H9 (cell line): ENCODE data around the gene GHR. TPM values are rescaled to one million over a fixed set of nuclear protein-coding genes. Genes with fewer than 3 reads are reported as not detected.

ENCODE experiments used
- DNase-seq: peaks from one replicate; pipeline ENCODE4 v3.0.0-alpha.2; 2017
- H2AFZ ChIP-seq: one replicate; pipeline ENCODE4 v1.6.1; 2013; ENCODE audit warnings: mild to moderate bottlenecking, low read length, control low read depth, moderate library complexity
- H2AK5ac ChIP-seq: 2 replicates; pipeline ENCODE4 v1.6.1; 2013; ENCODE audit warnings: low read length, control low read depth, mixed read lengths; ENCODE audit not compliant: insufficient read length
- H2BK120ac ChIP-seq: one replicate; pipeline ENCODE4 v1.6.1; 2013; ENCODE audit warnings: low read depth, mild to moderate bottlenecking, low read length, control low read depth, inconsistent platforms; ENCODE audit not compliant: poor library complexity, severe bottlenecking
- H2BK12ac ChIP-seq: 2 replicates; pipeline ENCODE4 v1.6.1; 2013; ENCODE audit warnings: low read length, control low read depth, mixed read lengths, low read depth; ENCODE audit not compliant: insufficient read length
- H2BK15ac ChIP-seq: 2 replicates; pipeline ENCODE4 v1.6.1; 2013; ENCODE audit warnings: low read depth, low read length, control low read depth
- H2BK20ac ChIP-seq: one replicate; pipeline ENCODE4 v1.6.1; 2013; ENCODE audit warnings: low read depth, mild to moderate bottlenecking, low read length, control low read depth, inconsistent platforms; ENCODE audit not compliant: poor library complexity, severe bottlenecking
- H2BK5ac ChIP-seq: 2 replicates; pipeline ENCODE4 v1.6.1; 2013; ENCODE audit warnings: low read length, control low read depth, mixed read lengths; ENCODE audit not compliant: insufficient read length
- H3K14ac ChIP-seq: 2 replicates; pipeline ENCODE4 v1.6.1; 2013; ENCODE audit warnings: low read length, control low read depth; ENCODE audit not compliant: insufficient read depth
- H3K18ac ChIP-seq: 2 replicates; pipeline ENCODE4 v1.6.1; 2013; ENCODE audit warnings: low read depth, mild to moderate bottlenecking, mixed read lengths, low read length, control low read depth; ENCODE audit not compliant: insufficient read length
- H3K23ac ChIP-seq: 2 replicates; pipeline ENCODE4 v1.6.1; 2013; ENCODE audit warnings: low read length, control low read depth, mixed read lengths, low read depth; ENCODE audit not compliant: insufficient read length
- H3K23me2 ChIP-seq: 2 replicates; pipeline ENCODE4 v1.6.1; 2013; ENCODE audit warnings: low read depth, mild to moderate bottlenecking, mixed read lengths, low read length, control low read depth; ENCODE audit not compliant: insufficient read length, poor library complexity, severe bottlenecking
- H3K27ac ChIP-seq: 2 replicates; pipeline ENCODE4 v1.5.1; 2013; ENCODE audit warnings: low read length, control low read depth, mixed read lengths, low read depth; ENCODE audit not compliant: insufficient read length
- H3K27me3 ChIP-seq: 2 replicates; pipeline ENCODE4 v1.6.1; 2013; ENCODE audit warnings: low read length, control low read depth, inconsistent platforms; ENCODE audit not compliant: insufficient read depth
- H3K4ac ChIP-seq: 2 replicates; pipeline ENCODE4 v1.6.1; 2013; ENCODE audit warnings: low read depth, mild to moderate bottlenecking, control low read depth, inconsistent platforms, low read length, moderate library complexity
- H3K4me1 ChIP-seq: 2 replicates; pipeline ENCODE4 v1.6.1; 2013; ENCODE audit warnings: low read length, control low read depth, inconsistent platforms; ENCODE audit not compliant: insufficient read depth
- H3K4me2 ChIP-seq: 2 replicates; pipeline ENCODE4 v1.6.1; 2013; ENCODE audit warnings: low read length, control low read depth, mixed read lengths; ENCODE audit not compliant: insufficient read length, insufficient read depth
- H3K56ac ChIP-seq: 2 replicates; pipeline ENCODE4 v1.6.1; 2013; ENCODE audit warnings: low read depth, mild to moderate bottlenecking, mixed read lengths, low read length, control low read depth; ENCODE audit not compliant: insufficient read length
- H3K79me1 ChIP-seq: 2 replicates; pipeline ENCODE4 v1.6.1; 2013; ENCODE audit warnings: low read depth, mild to moderate bottlenecking, moderate library complexity, low read length, control low read depth, inconsistent platforms; ENCODE audit not compliant: insufficient read depth, poor library complexity, severe bottlenecking
- H3K79me2 ChIP-seq: 2 replicates; pipeline ENCODE4 v1.6.1; 2013; ENCODE audit warnings: low read length, control low read depth, inconsistent platforms; ENCODE audit not compliant: insufficient read depth
- H3K9ac ChIP-seq: 2 replicates; pipeline ENCODE4 v1.6.1; 2013; ENCODE audit warnings: low read length, control low read depth, mixed read lengths; ENCODE audit not compliant: insufficient read length; ENCODE audit errors: extremely low read depth
- H3K9me3 ChIP-seq: one replicate; pipeline ENCODE4 v1.6.1; 2013; ENCODE audit warnings: low read depth, low read length, inconsistent platforms; ENCODE audit not compliant: control insufficient read depth
- H3T11ph ChIP-seq: one replicate; pipeline ENCODE4 v1.6.1; 2013; ENCODE audit warnings: mild to moderate bottlenecking, low read length, control low read depth, inconsistent platforms
- H4K20me1 ChIP-seq: one replicate; pipeline ENCODE4 v1.6.1; 2013; ENCODE audit not compliant: control insufficient read depth, insufficient read length, insufficient read depth
- H4K5ac ChIP-seq: 2 replicates; pipeline ENCODE4 v1.6.1; 2013; ENCODE audit warnings: low read depth, mild to moderate bottlenecking, mixed read lengths, low read length, control low read depth; ENCODE audit not compliant: insufficient read length
- H4K8ac ChIP-seq: replicated peaks from 2 replicates; pipeline ENCODE4 v1.6.1; 2013; ENCODE audit warnings: low read length, control low read depth, mixed read lengths, low read depth; ENCODE audit not compliant: insufficient read length
- H4K91ac ChIP-seq: 2 replicates; pipeline ENCODE4 v1.6.1; 2013; ENCODE audit warnings: low read depth, mild to moderate bottlenecking, moderate library complexity, mixed read lengths, low read length, control low read depth; ENCODE audit not compliant: insufficient read length
- H3K27ac Mint-ChIP-seq, 3 experiments: 2 replicates in 2 of 3; 3 replicates in 1 of 3; pipeline ENCODE4 v1.8.0; 2020 to 2021; ENCODE audit warnings: mixed read lengths in 3 of 3, mild to moderate bottlenecking in 1 of 3, moderate library complexity in 1 of 3
- H3K27me3 Mint-ChIP-seq: 2 replicates; pipeline ENCODE4 v1.8.0; 2021; ENCODE audit warnings: low read depth, mild to moderate bottlenecking, moderate library complexity, mixed read lengths
- H3K36me3 Mint-ChIP-seq, 3 experiments: 2 replicates in 2 of 3; 3 replicates in 1 of 3; pipeline ENCODE4 v1.8.0; 2020 to 2021; ENCODE audit warnings: low read depth in 3 of 3, mixed read lengths in 3 of 3; ENCODE audit not compliant: insufficient read depth in 1 of 3
- H3K4me1 Mint-ChIP-seq, 2 experiments: 2 replicates each; pipeline ENCODE4 v1.8.0; 2020; ENCODE audit warnings: mixed read lengths in 2 of 2
- H3K4me3 Mint-ChIP-seq, 2 experiments: 2 replicates in 1 of 2; 3 replicates in 1 of 2; pipeline ENCODE4 v1.8.0; 2020 to 2021; ENCODE audit warnings: mild to moderate bottlenecking in 2 of 2, mixed read lengths in 2 of 2, moderate library complexity in 1 of 2
- H3K9me3 Mint-ChIP-seq, 2 experiments: 2 replicates in 1 of 2; 3 replicates in 1 of 2; pipeline ENCODE4 v1.8.0; 2020; ENCODE audit warnings: mild to moderate bottlenecking in 2 of 2, mixed read lengths in 2 of 2, moderate library complexity in 1 of 2
- WGBS: extraction: QIAGEN DNeasy Blood & Tissue Kit; methylation state at CpG from one replicate; pipeline ENCODE4 v1.1.7; 2013; ENCODE audit warnings: missing lambda C conversion rate, low lambda C conversion rate, mixed read lengths; ENCODE audit not compliant: insufficient read length; ENCODE audit errors: extremely low coverage; 5-methylcytosine and 5-hydroxymethylcytosine counted together
- total RNA-seq: library from RNA; stranded (reverse); gene quantifications from 2 replicates; pipeline ENCODE4 v1.2.1, GENCODE V29; 2021
- TF ChIP-seq, protein P1 (sequence below): fragments of 200-600 bp; sonication (generic); conservative IDR thresholded peaks from 3 replicates; pipeline ENCODE4 v1.8.0; 2021; ENCODE audit warnings: antibody characterized with exemption, mild to moderate bottlenecking

The GHR gene
- total RNA-seq, 1 experiment from 2014 or later: 0.20 TPM

DNA sequence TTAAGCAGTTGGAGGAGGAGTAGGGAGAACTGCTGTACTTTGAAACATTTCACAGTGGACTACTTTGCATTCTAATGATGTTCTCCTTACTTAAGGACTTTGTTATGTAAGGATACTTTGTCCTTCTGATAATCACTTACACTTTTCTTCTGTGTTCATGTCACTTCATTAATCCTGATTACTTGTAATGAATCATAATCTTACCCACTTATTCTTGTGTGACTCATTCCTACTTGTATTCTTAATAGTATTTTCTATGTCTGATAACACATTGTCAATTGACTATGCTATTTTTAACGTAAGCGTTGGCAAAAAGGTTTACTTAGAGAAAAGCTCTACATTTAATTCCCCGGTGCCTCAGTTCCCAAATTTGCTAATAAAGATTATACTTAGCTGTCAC is 63.8 kb downstream of the GHR start:
- H3K4me3 Mint-ChIP-seq: no peak overlapping the region
- no peak overlapping the region for H2BK5ac ChIP-seq

More for the DNA sequence above, 63.8 kb downstream of the GHR start:
- Histone ChIP-seq H2BK120ac (no peak overlapping the region), H3K4me1 (no peaks in the 10 kb centered on the region), H3T11ph (no peak overlapping the region), H3K23me2 (no peaks in the 10 kb centered on the region), H3K14ac (no peak overlapping the region), H4K20me1 (no peaks in the 10 kb centered on the region), H3K23ac (no peak overlapping the region), H3K4me2 (no peak overlapping the region), H3K27me3 (no peaks in the 10 kb centered on the region), H3K79me2 (no peaks in the 10 kb centered on the region), H4K91ac (no peak overlapping the region), H3K18ac (no peak overlapping the region), H3K79me1 (no peaks in the 10 kb centered on the region), H3K27ac (no peak overlapping the region), H2BK20ac (no peak overlapping the region), H2AK5ac (no peak overlapping the region), H2BK12ac (no peak overlapping the region), H3K9me3 (peaks cover 5% of the 10 kb centered on the region), H3K56ac (no peak overlapping the region), H2AFZ (no peak overlapping the region), H4K8ac (no peak overlapping the region), H3K4ac (no peak overlapping the region), H3K9ac (no peak overlapping the region), H2BK15ac (no peak overlapping the region), H4K5ac (no peak overlapping the region)
- TF ChIP-seq, protein P1, sequence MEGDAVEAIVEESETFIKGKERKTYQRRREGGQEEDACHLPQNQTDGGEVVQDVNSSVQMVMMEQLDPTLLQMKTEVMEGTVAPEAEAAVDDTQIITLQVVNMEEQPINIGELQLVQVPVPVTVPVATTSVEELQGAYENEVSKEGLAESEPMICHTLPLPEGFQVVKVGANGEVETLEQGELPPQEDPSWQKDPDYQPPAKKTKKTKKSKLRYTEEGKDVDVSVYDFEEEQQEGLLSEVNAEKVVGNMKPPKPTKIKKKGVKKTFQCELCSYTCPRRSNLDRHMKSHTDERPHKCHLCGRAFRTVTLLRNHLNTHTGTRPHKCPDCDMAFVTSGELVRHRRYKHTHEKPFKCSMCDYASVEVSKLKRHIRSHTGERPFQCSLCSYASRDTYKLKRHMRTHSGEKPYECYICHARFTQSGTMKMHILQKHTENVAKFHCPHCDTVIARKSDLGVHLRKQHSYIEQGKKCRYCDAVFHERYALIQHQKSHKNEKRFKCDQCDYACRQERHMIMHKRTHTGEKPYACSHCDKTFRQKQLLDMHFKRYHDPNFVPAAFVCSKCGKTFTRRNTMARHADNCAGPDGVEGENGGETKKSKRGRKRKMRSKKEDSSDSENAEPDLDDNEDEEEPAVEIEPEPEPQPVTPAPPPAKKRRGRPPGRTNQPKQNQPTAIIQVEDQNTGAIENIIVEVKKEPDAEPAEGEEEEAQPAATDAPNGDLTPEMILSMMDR: no peak
- no peak for DNase-seq
- peaks cover 5 to 10% (median 6%) of the 10 kb centered on the region in 3 experiments; a peak in 5 of 7 replicates for H3K36me3 Mint-ChIP-seq
- no CpG with 5 or more reads among the region's 3 CpGs for WGBS
- peaks cover 2 to 13% of the 10 kb centered on the region in 2 experiments; a peak in 3 of 4 replicates for H3K4me1 Mint-ChIP-seq
- H3K9me3 Mint-ChIP-seq: peaks cover 11 to 14% of the 10 kb centered on the region in 2 experiments
- H3K27me3 Mint-ChIP-seq: no peaks in the 10 kb centered on the region
- H3K27ac Mint-ChIP-seq: no peak overlapping the region
